Measurements from ENCODE around the gene NKAPD1. TPM values are rescaled to one million over a fixed set of nuclear protein-coding genes. Genes with fewer than 3 reads are reported as not detected.

The NKAPD1 gene
- total and polyA plus RNA-seq, 2 of the 13 experiments (the other 11 are each of a cell fraction or from before 2014, with no cell fraction given): 11.2 to 22.5 TPM

DNA sequence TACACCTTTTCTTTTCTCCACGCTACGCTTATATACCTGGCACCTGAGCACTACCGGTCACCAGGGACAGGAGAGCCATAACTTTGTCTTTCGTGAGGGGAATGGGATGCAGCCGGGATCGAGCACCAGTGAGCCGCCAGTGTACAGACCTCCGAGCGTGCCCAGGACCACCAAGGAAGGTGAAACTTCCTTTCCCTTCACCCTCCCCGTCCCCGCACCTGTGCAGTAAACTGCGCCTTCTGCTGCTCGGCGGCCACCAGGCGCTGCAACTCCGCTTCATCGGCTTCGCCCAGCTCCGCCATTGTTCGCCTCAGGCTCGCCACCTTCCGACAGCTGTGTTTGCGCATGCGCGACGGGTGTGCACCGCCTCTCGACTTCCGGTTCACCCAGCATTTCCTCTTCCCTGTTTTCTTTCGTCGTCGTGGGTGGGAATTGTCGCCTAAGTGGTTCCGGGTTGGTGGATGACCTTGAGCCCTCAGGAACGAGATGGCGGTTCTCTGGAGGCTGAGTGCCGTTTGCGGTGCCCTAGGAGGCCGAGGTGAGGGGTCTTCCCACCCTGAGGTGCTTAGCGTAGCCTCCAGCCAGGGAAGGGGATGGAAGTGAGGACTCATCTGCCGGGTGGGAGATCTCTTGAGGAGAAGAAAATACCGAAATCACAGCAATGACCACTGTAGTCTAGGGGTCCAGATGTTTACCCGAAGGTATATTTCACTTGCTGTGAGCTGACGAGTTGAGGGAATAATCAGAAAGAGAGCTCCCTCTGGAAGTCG, 12.5 kb downstream of the NKAPD1 start, which contains the start of the genes SDHD and TIMM8B (continued):
- TF ChIP-seq HBP1 (CRISPR knock-in tag; IDR thresholded peaks at IDR 0.05; ENCODE audit: low read depth): peak; percentile 92; the same call in 1 of the 2 replicates
- peak; percentile 60; the same call in 1 of the 2 replicates for TF ChIP-seq BRCA1 (CRISPR knock-in tag; IDR thresholded peaks at IDR 0.05)
- no peak for TF ChIP-seq GFI1 (CRISPR knock-in tag; IDR thresholded peaks at IDR 0.05; ENCODE audit: borderline replicate concordance)
- TF ChIP-seq ZNF431 (CRISPR knock-in tag; IDR thresholded peaks at IDR 0.05; ENCODE audit: borderline replicate concordance, low read depth): no peak
- TF ChIP-seq HDAC1 (CRISPR knock-in tag; IDR thresholded peaks at IDR 0.05): peak; percentile 85
- no peak for TF ChIP-seq ZNF333 (CRISPR knock-in tag; IDR thresholded peaks at IDR 0.05; ENCODE audit: borderline replicate concordance)
- TF ChIP-seq ZNF879 (CRISPR knock-in tag; IDR thresholded peaks at IDR 0.05): no peak
- TF ChIP-seq YEATS4 (CRISPR knock-in tag; IDR thresholded peaks at IDR 0.05; ENCODE audit: borderline replicate concordance): peak; percentile 81; the same call in 1 of the 2 replicates
- TF ChIP-seq, protein P1, sequence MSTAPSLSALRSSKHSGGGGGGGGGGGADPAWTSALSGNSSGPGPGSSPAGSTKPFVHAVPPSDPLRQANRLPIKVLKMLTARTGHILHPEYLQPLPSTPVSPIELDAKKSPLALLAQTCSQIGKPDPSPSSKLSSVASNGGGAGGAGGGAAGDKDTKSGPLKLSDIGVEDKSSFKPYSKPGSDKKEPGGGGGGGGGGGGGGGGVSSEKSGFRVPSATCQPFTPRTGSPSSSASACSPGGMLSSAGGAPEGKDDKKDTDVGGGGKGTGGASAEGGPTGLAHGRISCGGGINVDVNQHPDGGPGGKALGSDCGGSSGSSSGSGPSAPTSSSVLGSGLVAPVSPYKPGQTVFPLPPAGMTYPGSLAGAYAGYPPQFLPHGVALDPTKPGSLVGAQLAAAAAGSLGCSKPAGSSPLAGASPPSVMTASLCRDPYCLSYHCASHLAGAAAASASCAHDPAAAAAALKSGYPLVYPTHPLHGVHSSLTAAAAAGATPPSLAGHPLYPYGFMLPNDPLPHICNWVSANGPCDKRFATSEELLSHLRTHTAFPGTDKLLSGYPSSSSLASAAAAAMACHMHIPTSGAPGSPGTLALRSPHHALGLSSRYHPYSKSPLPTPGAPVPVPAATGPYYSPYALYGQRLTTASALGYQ (CRISPR knock-in tag; IDR thresholded peaks at IDR 0.05): 0 out of 2 replicates have a peak, but pooled peaks have one; percentile 41
- 0 out of 2 replicates have a peak, but pooled peaks have one; percentile 67 for TF ChIP-seq PCBP1 (IDR thresholded peaks at IDR 0.05; ENCODE audit: borderline replicate concordance, low read depth, low read length)
- TF ChIP-seq HNF4A (CRISPR knock-in tag; IDR thresholded peaks at IDR 0.05): peak; percentile 38
- TF ChIP-seq BORCS8-MEF2B (CRISPR knock-in tag; IDR thresholded peaks at IDR 0.05): 0 out of 2 replicates have a peak, but pooled peaks have one; percentile 63
- no peak for TF ChIP-seq ZNF17 (CRISPR knock-in tag; IDR thresholded peaks at IDR 0.05)
- TF ChIP-seq IKZF1 (IDR thresholded peaks at IDR 0.05): no peak
- TF ChIP-seq, protein P2, sequence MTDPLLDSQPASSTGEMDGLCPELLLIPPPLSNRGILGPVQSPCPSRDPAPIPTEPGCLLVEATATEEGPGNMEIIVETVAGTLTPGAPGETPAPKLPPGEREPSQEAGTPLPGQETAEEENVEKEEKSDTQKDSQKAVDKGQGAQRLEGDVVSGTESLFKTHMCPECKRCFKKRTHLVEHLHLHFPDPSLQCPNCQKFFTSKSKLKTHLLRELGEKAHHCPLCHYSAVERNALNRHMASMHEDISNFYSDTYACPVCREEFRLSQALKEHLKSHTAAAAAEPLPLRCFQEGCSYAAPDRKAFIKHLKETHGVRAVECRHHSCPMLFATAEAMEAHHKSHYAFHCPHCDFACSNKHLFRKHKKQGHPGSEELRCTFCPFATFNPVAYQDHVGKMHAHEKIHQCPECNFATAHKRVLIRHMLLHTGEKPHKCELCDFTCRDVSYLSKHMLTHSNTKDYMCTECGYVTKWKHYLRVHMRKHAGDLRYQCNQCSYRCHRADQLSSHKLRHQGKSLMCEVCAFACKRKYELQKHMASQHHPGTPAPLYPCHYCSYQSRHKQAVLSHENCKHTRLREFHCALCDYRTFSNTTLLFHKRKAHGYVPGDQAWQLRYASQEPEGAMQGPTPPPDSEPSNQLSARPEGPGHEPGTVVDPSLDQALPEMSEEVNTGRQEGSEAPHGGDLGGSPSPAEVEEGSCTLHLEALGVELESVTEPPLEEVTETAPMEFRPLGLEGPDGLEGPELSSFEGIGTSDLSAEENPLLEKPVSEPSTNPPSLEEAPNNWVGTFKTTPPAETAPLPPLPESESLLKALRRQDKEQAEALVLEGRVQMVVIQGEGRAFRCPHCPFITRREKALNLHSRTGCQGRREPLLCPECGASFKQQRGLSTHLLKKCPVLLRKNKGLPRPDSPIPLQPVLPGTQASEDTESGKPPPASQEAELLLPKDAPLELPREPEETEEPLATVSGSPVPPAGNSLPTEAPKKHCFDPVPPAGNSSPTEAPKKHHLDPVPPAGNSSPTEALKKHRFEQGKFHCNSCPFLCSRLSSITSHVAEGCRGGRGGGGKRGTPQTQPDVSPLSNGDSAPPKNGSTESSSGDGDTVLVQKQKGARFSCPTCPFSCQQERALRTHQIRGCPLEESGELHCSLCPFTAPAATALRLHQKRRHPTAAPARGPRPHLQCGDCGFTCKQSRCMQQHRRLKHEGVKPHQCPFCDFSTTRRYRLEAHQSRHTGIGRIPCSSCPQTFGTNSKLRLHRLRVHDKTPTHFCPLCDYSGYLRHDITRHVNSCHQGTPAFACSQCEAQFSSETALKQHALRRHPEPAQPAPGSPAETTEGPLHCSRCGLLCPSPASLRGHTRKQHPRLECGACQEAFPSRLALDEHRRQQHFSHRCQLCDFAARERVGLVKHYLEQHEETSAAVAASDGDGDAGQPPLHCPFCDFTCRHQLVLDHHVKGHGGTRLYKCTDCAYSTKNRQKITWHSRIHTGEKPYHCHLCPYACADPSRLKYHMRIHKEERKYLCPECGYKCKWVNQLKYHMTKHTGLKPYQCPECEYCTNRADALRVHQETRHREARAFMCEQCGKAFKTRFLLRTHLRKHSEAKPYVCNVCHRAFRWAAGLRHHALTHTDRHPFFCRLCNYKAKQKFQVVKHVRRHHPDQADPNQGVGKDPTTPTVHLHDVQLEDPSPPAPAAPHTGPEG (CRISPR knock-in tag; IDR thresholded peaks at IDR 0.05): no peak
- peak; percentile 96 for TF ChIP-seq SPEN (CRISPR knock-in tag; IDR thresholded peaks at IDR 0.05; ENCODE audit: low read depth)
- TF ChIP-seq ZNF710 (CRISPR knock-in tag; IDR thresholded peaks at IDR 0.05; ENCODE audit: borderline replicate concordance): no peak; the same call in 1 of the 2 replicates
- peak; percentile 98 for TF ChIP-seq ELF1 (CRISPR knock-in tag; IDR thresholded peaks at IDR 0.05)
